GDM1 (cell line): ENCODE measurements around the gene RPTOR.
A peak's percentile ranks its signal among the peaks of the same experiment; 100 is the strongest.

Source experiments
- DNase-seq: peaks from one replicate; lab custom pipeline; 2025; lab: John Stamatoyannopoulos, UW

Gene RPTOR

GRCh38 chr17:80831491-80831890 lies 286.9 kb downstream of the RPTOR start:
- DNase-seq: no peak

GRCh38 chr17:80832266-80832676 lies 287.6 kb downstream of the RPTOR start:
- DNase-seq: no peak

GRCh38 chr17:80832888-80833583 lies 288.4 kb downstream of the RPTOR start:
- peak; percentile 79 for DNase-seq

- no peak for DNase-seq
These were observed 289.6 kb downstream of the RPTOR start for GRCh38 chr17:80833952-80834892.

- no peak for DNase-seq
These were observed 290.2 kb downstream of the RPTOR start for GRCh38 chr17:80834893-80835275.

- no peak for DNase-seq
These were observed 291.4 kb downstream of the RPTOR start for GRCh38 chr17:80835816-80836657.

- no peak for DNase-seq
These were observed 292.0 kb downstream of the RPTOR start for GRCh38 chr17:80836658-80836965.

GRCh38 chr17:80836971-80837481 lies 292.4 kb downstream of the RPTOR start:
- DNase-seq: no peak

GRCh38 chr17:80837711-80838110 lies 293.1 kb downstream of the RPTOR start:
- no peak for DNase-seq

- no peak for DNase-seq
These were observed 293.8 kb downstream of the RPTOR start for GRCh38 chr17:80838311-80839025.

- DNase-seq: no peak
These were observed 294.3 kb downstream of the RPTOR start for GRCh38 chr17:80839026-80839345.

GRCh38 chr17:80839511-80839941 lies 294.9 kb downstream of the RPTOR start:
- DNase-seq: no peak

GRCh38 chr17:80839970-80840369 lies 295.3 kb downstream of the RPTOR start:
- DNase-seq: no peak

GRCh38 chr17:80842456-80843013 lies 297.9 kb downstream of the RPTOR start:
- no peak for DNase-seq

GRCh38 chr17:80843741-80844156 lies 299.1 kb downstream of the RPTOR start:
- no peak for DNase-seq

- no peak for DNase-seq
These were observed 299.9 kb downstream of the RPTOR start for GRCh38 chr17:80844418-80844990.

GRCh38 chr17:80845069-80845862 lies 300.6 kb downstream of the RPTOR start:
- no peak for DNase-seq

- no peak for DNase-seq
These were observed 301.4 kb downstream of the RPTOR start for GRCh38 chr17:80845863-80846671.

- DNase-seq: no peak
These were observed 302.3 kb downstream of the RPTOR start for GRCh38 chr17:80846932-80847331.
